PFSK-1 (cell line): ENCODE measurements around the gene ROMO1.

Experiments
- FOXP2 ChIP-seq: optimal IDR thresholded peaks from 2 replicates; pipeline ENCODE3; 2011; ENCODE audit warnings: borderline replicate concordance, control low read depth, inconsistent platforms; ENCODE audit not compliant: insufficient read depth; ENCODE audit errors: extremely low read length, extremely low read depth
- POLR2AphosphoS5 ChIP-seq: IDR thresholded peaks from 2 replicates; pipeline ENCODE4 v1.6.1; 2012; ENCODE audit warnings: low read depth, mild to moderate bottlenecking, control low read depth, low read length, moderate library complexity
- SIN3A ChIP-seq: IDR thresholded peaks from 2 replicates; pipeline ENCODE4 v1.6.1; 2012; ENCODE audit warnings: mild to moderate bottlenecking, low read length, moderate library complexity, borderline replicate concordance; ENCODE audit not compliant: insufficient read depth
- TAF1 ChIP-seq: IDR thresholded peaks from 2 replicates; pipeline ENCODE4 v1.6.1; 2012; ENCODE audit warnings: low read length, control low read depth, borderline replicate concordance; ENCODE audit not compliant: insufficient read depth
- TF ChIP-seq, protein P1 (sequence below), 2 experiments: IDR thresholded peaks; 2 replicates each; pipeline versions ENCODE4 v1.6.1 to v1.8.0; 2011 to 2012; ENCODE audit warnings: low read depth in 2 of 2, low read length in 2 of 2, control low read depth in 1 of 2, inconsistent platforms in 1 of 2, mild to moderate bottlenecking in 1 of 2, moderate library complexity in 1 of 2; ENCODE audit not compliant: insufficient read depth in 1 of 2

Gene ROMO1

DNA sequence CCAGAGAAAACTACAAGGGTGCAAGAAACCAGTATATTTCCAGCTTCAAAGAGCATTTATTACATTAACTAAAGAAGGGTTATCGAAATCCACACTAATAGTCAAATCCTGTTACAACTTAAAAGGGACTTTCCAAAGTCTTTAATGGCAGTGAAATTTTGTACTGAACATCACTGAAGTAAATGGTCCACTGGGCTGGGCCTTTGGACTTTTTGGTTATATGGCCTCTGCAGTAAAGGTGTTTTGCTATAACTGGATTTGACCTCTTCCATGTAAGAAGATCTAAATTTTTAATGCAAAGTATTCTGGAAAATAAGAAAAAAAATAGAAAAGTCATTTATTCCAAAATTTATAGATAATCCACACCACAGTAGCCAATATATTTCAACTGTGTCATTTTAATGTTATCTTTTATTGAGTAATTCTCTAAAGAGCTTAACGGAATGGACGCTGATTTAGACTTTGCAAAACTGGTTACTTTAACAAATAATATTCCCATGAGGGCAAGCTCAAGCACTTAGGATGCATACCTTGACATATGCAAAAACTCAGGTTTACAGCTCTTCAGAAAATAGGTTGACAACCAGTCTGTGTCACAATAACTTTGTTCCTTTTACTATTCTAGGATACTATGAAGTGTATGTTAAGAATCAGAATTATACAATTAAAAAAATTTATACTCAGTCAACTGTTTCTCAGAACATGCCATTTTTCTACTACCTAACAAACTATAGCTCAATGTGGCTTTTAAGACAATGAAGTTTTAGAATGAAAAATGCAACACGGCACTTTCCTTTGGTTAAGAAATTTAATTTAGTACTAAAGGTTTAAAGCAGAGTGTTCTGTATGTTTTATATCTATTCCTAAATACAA lies 35.8 kb downstream of the ROMO1 start:
- TF ChIP-seq FOXP2 (no peak), SIN3A (no peak), POLR2AphosphoS5 (no peak), TAF1 (no peak)
- TF ChIP-seq, protein P1, sequence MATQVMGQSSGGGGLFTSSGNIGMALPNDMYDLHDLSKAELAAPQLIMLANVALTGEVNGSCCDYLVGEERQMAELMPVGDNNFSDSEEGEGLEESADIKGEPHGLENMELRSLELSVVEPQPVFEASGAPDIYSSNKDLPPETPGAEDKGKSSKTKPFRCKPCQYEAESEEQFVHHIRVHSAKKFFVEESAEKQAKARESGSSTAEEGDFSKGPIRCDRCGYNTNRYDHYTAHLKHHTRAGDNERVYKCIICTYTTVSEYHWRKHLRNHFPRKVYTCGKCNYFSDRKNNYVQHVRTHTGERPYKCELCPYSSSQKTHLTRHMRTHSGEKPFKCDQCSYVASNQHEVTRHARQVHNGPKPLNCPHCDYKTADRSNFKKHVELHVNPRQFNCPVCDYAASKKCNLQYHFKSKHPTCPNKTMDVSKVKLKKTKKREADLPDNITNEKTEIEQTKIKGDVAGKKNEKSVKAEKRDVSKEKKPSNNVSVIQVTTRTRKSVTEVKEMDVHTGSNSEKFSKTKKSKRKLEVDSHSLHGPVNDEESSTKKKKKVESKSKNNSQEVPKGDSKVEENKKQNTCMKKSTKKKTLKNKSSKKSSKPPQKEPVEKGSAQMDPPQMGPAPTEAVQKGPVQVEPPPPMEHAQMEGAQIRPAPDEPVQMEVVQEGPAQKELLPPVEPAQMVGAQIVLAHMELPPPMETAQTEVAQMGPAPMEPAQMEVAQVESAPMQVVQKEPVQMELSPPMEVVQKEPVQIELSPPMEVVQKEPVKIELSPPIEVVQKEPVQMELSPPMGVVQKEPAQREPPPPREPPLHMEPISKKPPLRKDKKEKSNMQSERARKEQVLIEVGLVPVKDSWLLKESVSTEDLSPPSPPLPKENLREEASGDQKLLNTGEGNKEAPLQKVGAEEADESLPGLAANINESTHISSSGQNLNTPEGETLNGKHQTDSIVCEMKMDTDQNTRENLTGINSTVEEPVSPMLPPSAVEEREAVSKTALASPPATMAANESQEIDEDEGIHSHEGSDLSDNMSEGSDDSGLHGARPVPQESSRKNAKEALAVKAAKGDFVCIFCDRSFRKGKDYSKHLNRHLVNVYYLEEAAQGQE (IDR thresholded peaks at IDR 0.05; ENCODE audit: insufficient read depth in 1 of 2, low read depth in 2 of 2, low read length in 2 of 2) = no peak

DNA sequence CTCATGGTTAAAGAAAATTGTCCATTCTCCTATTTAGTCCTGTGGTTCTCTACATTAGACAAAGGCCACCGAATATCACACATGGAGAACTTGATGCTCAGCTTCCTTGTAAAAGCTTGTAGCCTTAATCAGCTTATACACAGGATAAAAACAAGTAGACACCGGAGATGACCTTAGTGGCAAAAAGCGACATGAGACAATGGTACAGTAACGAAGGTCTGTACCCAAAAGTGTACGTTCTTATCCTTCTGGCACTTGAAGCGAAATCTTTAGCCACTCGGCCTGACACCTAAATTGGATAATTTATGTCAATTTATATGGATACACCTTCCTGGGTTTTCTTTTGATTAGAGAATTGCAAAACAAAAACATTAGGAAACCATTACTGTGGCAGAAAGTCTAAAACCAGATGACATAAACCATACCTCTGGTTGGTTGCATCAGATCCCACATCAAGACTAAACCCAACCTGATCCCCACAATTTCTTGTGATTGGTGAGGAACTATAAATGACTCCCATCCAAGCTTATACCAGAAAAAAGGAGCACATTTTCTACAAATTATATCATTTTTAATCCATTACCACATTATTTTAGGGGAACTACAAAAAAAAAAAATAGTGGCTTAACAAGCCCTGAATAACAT lies 36.7 kb downstream of the ROMO1 start:
- TF ChIP-seq POLR2AphosphoS5 = no peak
- no peak for TF ChIP-seq SIN3A
- TF ChIP-seq, protein P1 (IDR thresholded peaks at IDR 0.05; ENCODE audit: insufficient read depth in 1 of 2, low read depth in 2 of 2, low read length in 2 of 2) = no peak
- TF ChIP-seq TAF1 = no peak
- no peak for TF ChIP-seq FOXP2

DNA sequence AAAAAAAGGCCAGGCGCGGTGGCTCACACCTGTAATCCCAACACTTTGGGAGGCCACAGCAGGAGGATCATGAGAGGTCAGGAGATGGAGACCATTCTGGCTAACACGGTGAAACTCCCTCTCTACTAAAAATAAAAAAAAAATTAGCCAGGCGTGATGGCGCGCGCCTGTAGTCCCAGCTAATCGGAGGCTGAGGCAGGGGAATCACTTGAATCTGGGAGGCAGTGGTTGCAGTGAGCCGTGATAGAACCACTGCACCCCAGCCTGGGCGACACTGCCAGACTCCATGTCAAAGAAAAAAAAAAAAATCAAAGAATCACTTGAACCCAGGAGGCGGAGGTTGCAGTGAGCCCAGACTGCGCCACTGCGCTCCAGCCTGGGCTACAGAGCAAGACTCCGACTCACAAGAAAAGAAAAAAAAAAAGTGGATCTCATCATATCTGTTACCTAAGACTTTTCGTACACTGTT lies 38.7 kb downstream of the ROMO1 start:
- no peak for TF ChIP-seq SIN3A
- TF ChIP-seq POLR2AphosphoS5 = peak; percentile 2; the same call in 1 of the 2 replicates
- TF ChIP-seq, protein P1 (IDR thresholded peaks at IDR 0.05; ENCODE audit: insufficient read depth in 1 of 2, low read depth in 2 of 2, low read length in 2 of 2) = no peak
- TF ChIP-seq TAF1 = no peak
- no peak for TF ChIP-seq FOXP2

DNA sequence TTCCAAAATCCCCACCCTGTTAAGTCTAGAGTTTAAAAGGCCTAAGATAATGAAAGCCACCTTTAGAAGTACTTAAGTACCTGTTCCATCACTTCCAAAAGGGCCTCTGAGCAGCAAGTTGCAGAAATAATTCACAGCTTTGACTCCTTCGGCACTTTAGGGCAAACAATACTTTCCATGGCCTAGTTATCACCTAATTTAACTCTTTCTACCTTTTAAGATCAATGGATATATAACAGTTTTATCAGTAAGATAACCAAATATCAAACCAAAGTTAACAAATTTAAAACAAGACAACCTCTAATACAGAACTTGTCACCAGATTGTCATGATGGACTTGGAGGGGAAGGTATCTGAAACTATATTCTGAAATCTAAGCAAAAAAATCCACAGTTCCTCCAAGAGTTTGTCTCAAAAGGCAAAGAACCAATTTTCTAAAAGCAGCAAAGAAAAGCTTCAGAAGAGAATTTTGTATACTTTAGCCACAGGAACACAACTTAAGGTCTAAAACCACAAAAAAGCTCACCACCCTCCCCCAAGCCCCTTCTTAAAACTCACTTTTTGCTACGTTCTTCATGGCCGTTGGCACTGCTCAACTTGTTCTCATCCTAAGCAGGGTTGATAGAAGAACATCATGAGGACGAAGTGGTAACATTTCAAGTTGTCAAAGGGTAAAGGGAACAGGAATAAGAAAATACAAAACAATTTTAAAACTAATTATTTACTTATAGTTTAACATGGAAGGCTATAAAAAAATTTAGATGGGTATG lies 39.4 kb downstream of the ROMO1 start:
- TF ChIP-seq SIN3A (no peak), FOXP2 (no peak), TAF1 (no peak), POLR2AphosphoS5 (no peak)
- TF ChIP-seq, protein P1 (IDR thresholded peaks at IDR 0.05; ENCODE audit: insufficient read depth in 1 of 2, low read depth in 2 of 2, low read length in 2 of 2) = no peak
